Caco-2 (cell line): ENCODE data around the gene YPEL3. TPM values are rescaled to one million over a fixed set of nuclear protein-coding genes. Genes with fewer than 3 reads are reported as not detected.

Source experiments
- BruUV-seq: library from RNA; stranded (reverse); fragments of 400-500 nt; replicated peaks from 2 replicates; lab custom pipeline; 2021; lab: Mats Ljungman, UMichigan
- CTCF ChIA-PET: fragments of 300-600 bp; sonication (Branson Sonifier 250); formaldehyde crosslinking; loops from one replicate; lab custom pipeline; 2022; ENCODE audit warnings: antibody characterized with exemption; lab: Charles Lee
- POLR2A ChIA-PET: fragments of 300-600 bp; sonication (Branson Sonifier 250); formaldehyde crosslinking; loops from one replicate; lab custom pipeline; 2022; ENCODE audit warnings: antibody characterized with exemption; lab: Charles Lee
- DNase-seq, 2 experiments: peaks; one replicate each; pipeline versions ENCODE4 v3.0.0 to v3.0.0-alpha.2; 2020 to 2022
- H3K27me3 ChIP-seq: replicated peaks from 2 replicates; pipeline ENCODE4 v1.6.0; 2011; ENCODE audit warnings: low read length; ENCODE audit not compliant: control insufficient read depth, insufficient read depth
- H3K36me3 ChIP-seq: 2 replicates; pipeline ENCODE4 v1.5.1; 2011; ENCODE audit warnings: low read length; ENCODE audit not compliant: control insufficient read depth, insufficient read depth
- H3K4me1 ChIP-seq: fragments of 250-450 bp; sonication (Bioruptor Pico); 2 replicates; pipeline ENCODE4 v1.5.1; 2020; ENCODE audit warnings: mild to moderate bottlenecking
- H3K4me3 ChIP-seq: 2 replicates; pipeline ENCODE4 v1.5.1; 2011; ENCODE audit warnings: low read depth, mild to moderate bottlenecking, control low read depth, low read length
- H3K9me3 ChIP-seq: fragments of 250-450 bp; sonication (Bioruptor Pico); 2 replicates; pipeline ENCODE4 v1.5.1; 2020; ENCODE audit warnings: mild to moderate bottlenecking, moderate library complexity
- H3K27ac Mint-ChIP-seq: one replicate; pipeline ENCODE4 v1.8.0; 2022; ENCODE audit warnings: mixed read lengths; ENCODE audit not compliant: unreplicated experiment
- H3K27me3 Mint-ChIP-seq: one replicate; pipeline ENCODE4 v1.8.0; 2022; ENCODE audit warnings: mixed read lengths; ENCODE audit not compliant: insufficient read depth, unreplicated experiment
- H3K36me3 Mint-ChIP-seq: one replicate; pipeline ENCODE4 v1.8.0; 2022; ENCODE audit warnings: mild to moderate bottlenecking, mixed read lengths; ENCODE audit not compliant: insufficient read depth, unreplicated experiment
- H3K4me1 Mint-ChIP-seq: one replicate; pipeline ENCODE4 v1.8.0; 2022; ENCODE audit warnings: low read depth, mixed read lengths; ENCODE audit not compliant: unreplicated experiment
- H3K4me3 Mint-ChIP-seq: one replicate; pipeline ENCODE4 v1.8.0; 2022; ENCODE audit warnings: mild to moderate bottlenecking, moderate library complexity, mixed read lengths; ENCODE audit not compliant: unreplicated experiment
- H3K9me3 Mint-ChIP-seq: one replicate; pipeline ENCODE4 v1.8.0; 2022; ENCODE audit warnings: mixed read lengths; ENCODE audit not compliant: unreplicated experiment
- CTCF ChIP-seq, 2 experiments: fragments of 200-600 bp in 1 of 2; IDR thresholded peaks; 1 replicate in 1 of 2; 2 replicates in 1 of 2; pipeline versions ENCODE4 v1.5.1 to v1.8.0; 2011 to 2022; ENCODE audit warnings: antibody characterized with exemption in 1 of 2, control low read depth in 1 of 2, inconsistent platforms in 1 of 2, low read depth in 1 of 2, low read length in 1 of 2, mild to moderate bottlenecking in 1 of 2, moderate library complexity in 1 of 2; ENCODE audit not compliant: insufficient read depth in 1 of 2, severe bottlenecking in 1 of 2, unreplicated experiment in 1 of 2
- intact Hi-C: fragments of 100-400 bp; cut with micrococcal nuclease; formaldehyde crosslinking; loops from one replicate; pipeline ENCODE4 v1.10.0; 2022; ENCODE audit not compliant: unreplicated experiment
- total RNA-seq: library from RNA; stranded (reverse); gene quantifications from 2 replicates; pipeline ENCODE4 v1.2.3, GENCODE V29; 2022

Gene YPEL3
- total RNA-seq, 1 experiment from 2014 or later = 26.3 TPM

- Histone ChIP-seq H3K27me3 (no peaks in the 10 kb centered on the region), H3K9me3 (no peaks in the 10 kb centered on the region), H3K4me1 (peaks cover 8% of the 10 kb centered on the region), H3K36me3 (no peaks in the 10 kb centered on the region; the same call in 1 of the 2 replicates), H3K4me3 (no peak overlapping the region)
- no peaks in the 10 kb centered on the region for H3K9me3 Mint-ChIP-seq
- no peaks in the 10 kb centered on the region for H3K27me3 Mint-ChIP-seq
- H3K36me3 Mint-ChIP-seq = peaks cover 49% of the 10 kb centered on the region
- peak overlapping the region; percentile 27 for H3K27ac Mint-ChIP-seq
- BruUV-seq = no TSS peak
- DNase-seq = no peak
- TF ChIP-seq CTCF (IDR thresholded peaks at IDR 0.05; ENCODE audit: insufficient read depth in 1 of 2, low read depth in 1 of 2, low read length in 1 of 2, severe bottlenecking in 1 of 2, unreplicated experiment in 1 of 2) = no peak
- ChIA-PET CTCF (no interaction called here), POLR2A (interaction anchor here (0.6 kb wide), 1 partner anchor 33 kb away, joined by 4 read pairs; no protein-coding TSS in a partner anchor)
- H3K4me1 Mint-ChIP-seq = no peaks in the 10 kb centered on the region
- intact Hi-C loops = no loop called here
- no peak overlapping the region for H3K4me3 Mint-ChIP-seq
Observed at GRCh38 chr16:30087181-30087898, 8.7 kb downstream of the YPEL3 start.

- H3K9me3 Mint-ChIP-seq = no peaks in the 10 kb centered on the region
- DNase-seq = no peak
- no peaks in the 10 kb centered on the region for H3K27me3 Mint-ChIP-seq
- H3K9me3 ChIP-seq = no peaks in the 10 kb centered on the region
- H3K27me3 ChIP-seq = no peaks in the 10 kb centered on the region
- H3K4me1 ChIP-seq = peaks cover 6% of the 10 kb centered on the region
- no peaks in the 10 kb centered on the region for H3K4me1 Mint-ChIP-seq
- intact Hi-C loops = no loop called here
- ChIA-PET CTCF (no interaction called here), POLR2A (interaction anchor here (0.6 to 1.1 kb wide), 2 partner anchors 21 to 34 kb away, joined by 3 to 4 read pairs; partner anchors contain the start of gene ALDOA)
- H3K4me3 ChIP-seq = no peak overlapping the region
- no TSS peak for BruUV-seq
- H3K27ac Mint-ChIP-seq = no peak overlapping the region
- no peaks in the 10 kb centered on the region; the same call in 1 of the 2 replicates for H3K36me3 ChIP-seq
- H3K4me3 Mint-ChIP-seq = no peak overlapping the region
- no peak for TF ChIP-seq CTCF (IDR thresholded peaks at IDR 0.05; ENCODE audit: insufficient read depth in 1 of 2, low read depth in 1 of 2, low read length in 1 of 2, severe bottlenecking in 1 of 2, unreplicated experiment in 1 of 2)
- H3K36me3 Mint-ChIP-seq = peaks cover 52% of the 10 kb centered on the region
Observed at GRCh38 chr16:30086291-30087140, 9.5 kb downstream of the YPEL3 start.

- no peak overlapping the region for H3K4me3 Mint-ChIP-seq
- ChIA-PET POLR2A (interaction anchor here (1.1 kb wide), 1 partner anchor 20 kb away, joined by 3 read pairs; the partner anchor contains the start of gene ALDOA), CTCF (no interaction called here)
- no peaks in the 10 kb centered on the region for H3K4me1 Mint-ChIP-seq
- Histone ChIP-seq H3K27me3 (no peaks in the 10 kb centered on the region), H3K9me3 (no peaks in the 10 kb centered on the region), H3K4me3 (no peak overlapping the region), H3K36me3 (no peaks in the 10 kb centered on the region; the same call in 1 of the 2 replicates), H3K4me1 (peaks cover 6% of the 10 kb centered on the region)
- no peak for TF ChIP-seq CTCF (IDR thresholded peaks at IDR 0.05; ENCODE audit: insufficient read depth in 1 of 2, low read depth in 1 of 2, low read length in 1 of 2, severe bottlenecking in 1 of 2, unreplicated experiment in 1 of 2)
- peaks cover 55% of the 10 kb centered on the region for H3K36me3 Mint-ChIP-seq
- DNase-seq = no peak
- no peaks in the 10 kb centered on the region for H3K27me3 Mint-ChIP-seq
- intact Hi-C loops = no loop called here
- H3K9me3 Mint-ChIP-seq = no peaks in the 10 kb centered on the region
- H3K27ac Mint-ChIP-seq = no peak overlapping the region
- BruUV-seq = no TSS peak
Observed at GRCh38 chr16:30085820-30086219, 10.2 kb downstream of the YPEL3 start.
